ENCODE measurements around the gene TRIM40. TPM values are rescaled to one million over a fixed set of nuclear protein-coding genes. Genes with fewer than 3 reads are reported as not detected.

The TRIM40 gene
- total and polyA plus RNA-seq, 9 donors = not detected

DNA sequence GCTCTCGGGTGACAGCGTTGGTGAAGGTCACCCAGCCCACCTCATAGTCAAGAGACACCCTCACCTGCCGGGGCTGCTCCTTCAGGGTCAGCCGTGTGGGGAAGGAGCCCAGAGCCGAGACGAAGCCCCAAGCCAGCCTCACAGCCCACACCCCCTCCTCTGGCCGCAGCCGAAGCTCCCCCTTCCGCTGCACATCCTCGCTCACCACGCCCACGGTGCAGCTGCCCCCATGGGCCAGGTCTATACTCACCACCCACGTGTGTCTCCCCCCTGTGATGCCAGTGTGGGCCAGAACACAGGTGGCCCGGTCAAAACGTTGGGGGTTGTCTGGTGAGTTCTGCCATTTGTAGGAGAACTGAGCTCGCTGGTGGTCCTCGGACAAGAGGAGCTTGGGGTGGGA is 18.1 kb downstream of the TRIM40 start:
- TF ChIP-seq POLR2A (IDR thresholded peaks at IDR 0.05) = no peak
- TF ChIP-seq, protein P1, sequence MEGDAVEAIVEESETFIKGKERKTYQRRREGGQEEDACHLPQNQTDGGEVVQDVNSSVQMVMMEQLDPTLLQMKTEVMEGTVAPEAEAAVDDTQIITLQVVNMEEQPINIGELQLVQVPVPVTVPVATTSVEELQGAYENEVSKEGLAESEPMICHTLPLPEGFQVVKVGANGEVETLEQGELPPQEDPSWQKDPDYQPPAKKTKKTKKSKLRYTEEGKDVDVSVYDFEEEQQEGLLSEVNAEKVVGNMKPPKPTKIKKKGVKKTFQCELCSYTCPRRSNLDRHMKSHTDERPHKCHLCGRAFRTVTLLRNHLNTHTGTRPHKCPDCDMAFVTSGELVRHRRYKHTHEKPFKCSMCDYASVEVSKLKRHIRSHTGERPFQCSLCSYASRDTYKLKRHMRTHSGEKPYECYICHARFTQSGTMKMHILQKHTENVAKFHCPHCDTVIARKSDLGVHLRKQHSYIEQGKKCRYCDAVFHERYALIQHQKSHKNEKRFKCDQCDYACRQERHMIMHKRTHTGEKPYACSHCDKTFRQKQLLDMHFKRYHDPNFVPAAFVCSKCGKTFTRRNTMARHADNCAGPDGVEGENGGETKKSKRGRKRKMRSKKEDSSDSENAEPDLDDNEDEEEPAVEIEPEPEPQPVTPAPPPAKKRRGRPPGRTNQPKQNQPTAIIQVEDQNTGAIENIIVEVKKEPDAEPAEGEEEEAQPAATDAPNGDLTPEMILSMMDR (IDR thresholded peaks at IDR 0.05) = no peak
- TF ChIP-seq EP300 (IDR thresholded peaks at IDR 0.05) = no peak
- Histone ChIP-seq H3K27ac (no peak overlapping the region), H3K27me3 (no peaks in the 10 kb centered on the region), H3K4me3 (no peak overlapping the region), H3K9me3 (no peaks in the 10 kb centered on the region), H3K36me3 (no peaks in the 10 kb centered on the region), H3K4me1 (ENCODE audit: insufficient read depth) (no peaks in the 10 kb centered on the region)
- 61 to 81% (median 72%) methylated on average over 17 of the region's 17 CpGs for WGBS, 3 donors
- intact Hi-C loops (cut with DNase I) = no loop called here
- no peak for DNase-seq

DNA sequence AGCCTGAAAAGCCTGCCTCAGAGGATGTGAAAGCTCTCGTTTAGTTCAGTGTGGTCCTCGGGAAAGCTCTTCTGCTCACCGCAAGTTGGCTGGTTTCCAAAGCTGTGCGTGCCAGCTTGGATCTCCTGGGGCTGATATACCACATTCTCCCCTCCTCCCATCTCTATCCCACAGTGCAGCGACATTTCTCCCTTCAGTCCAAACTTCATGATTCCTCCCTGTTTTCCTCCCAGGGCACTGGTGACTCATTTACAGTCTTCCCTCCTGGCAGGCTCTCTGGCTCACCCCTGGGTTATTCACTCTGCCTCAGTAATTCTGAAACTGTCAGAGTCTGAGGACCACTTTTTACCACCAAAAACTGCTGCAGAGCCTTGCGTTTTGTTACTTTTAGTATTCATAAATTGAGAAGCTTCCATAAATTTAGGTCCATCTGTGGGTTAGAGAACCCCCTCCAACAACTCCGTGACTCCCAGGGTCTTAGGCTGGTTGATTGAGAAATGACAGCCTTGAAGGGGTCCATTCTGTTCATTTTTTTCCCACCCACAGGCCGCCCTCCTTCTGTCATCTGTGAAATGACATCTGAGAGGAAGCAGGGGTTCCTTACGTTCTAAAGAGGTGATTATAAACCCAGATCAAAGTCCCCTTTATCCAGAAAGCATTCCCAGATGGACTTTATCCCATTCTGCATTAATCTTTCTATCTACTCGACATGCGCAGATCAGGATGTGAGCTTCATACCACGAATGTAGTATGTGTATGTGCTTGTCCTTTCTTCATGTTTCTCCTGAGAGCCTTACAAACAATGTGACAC is 19.0 kb downstream of the TRIM40 start:
- no peaks in the 10 kb centered on the region for H3K9me3 ChIP-seq
- intact Hi-C loops (cut with DNase I) = no loop called here
- TF ChIP-seq POLR2A (IDR thresholded peaks at IDR 0.05) (no peak), EP300 (IDR thresholded peaks at IDR 0.05) (no peak)
- TF ChIP-seq, protein P1 (IDR thresholded peaks at IDR 0.05) = no peak
- H3K4me1 ChIP-seq (ENCODE audit: insufficient read depth) = no peaks in the 10 kb centered on the region
- DNase-seq = no peak
- no peak overlapping the region for H3K27ac ChIP-seq
- H3K36me3 ChIP-seq = no peaks in the 10 kb centered on the region
- no peaks in the 10 kb centered on the region for H3K27me3 ChIP-seq
- WGBS, 3 donors = 36 to 63% (median 60%) methylated on average over 12 of the region's 12 CpGs
- H3K4me3 ChIP-seq = no peak overlapping the region

DNA sequence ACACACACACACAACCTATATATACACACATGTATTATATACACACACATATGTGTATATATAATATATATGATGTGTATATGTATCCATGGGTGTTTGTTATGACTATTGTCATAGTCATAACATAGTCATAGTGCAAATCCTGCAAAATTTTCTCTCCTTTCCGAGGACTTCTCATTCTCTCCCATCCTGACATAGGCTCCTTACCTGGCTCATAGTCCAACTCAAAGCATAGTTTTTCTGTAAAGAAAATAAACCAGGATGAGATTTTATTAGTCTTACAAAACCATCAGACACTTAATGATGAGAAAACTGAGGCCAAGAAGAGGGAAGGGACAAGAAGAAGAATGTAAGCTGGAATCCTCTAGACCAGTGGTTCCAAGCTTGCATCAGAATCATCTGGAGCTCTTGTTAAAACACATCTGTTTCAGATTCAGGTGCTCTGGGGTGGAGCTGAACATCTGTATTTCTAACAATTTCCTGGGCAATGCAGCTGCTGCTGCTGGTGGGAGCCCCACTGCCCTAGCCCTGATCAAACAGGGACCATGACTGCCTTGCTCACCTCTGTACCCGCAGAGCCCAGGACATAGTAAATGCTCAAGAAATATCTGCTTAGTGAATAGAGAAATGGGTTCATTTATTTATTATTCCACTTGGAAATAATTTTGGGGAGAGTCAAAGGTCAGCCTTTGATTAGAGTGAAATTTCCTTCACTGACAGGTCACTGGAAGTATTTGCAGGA is 19.8 kb downstream of the TRIM40 start:
- H3K9me3 ChIP-seq = no peaks in the 10 kb centered on the region
- intact Hi-C loops (cut with DNase I) = no loop called here
- no peaks in the 10 kb centered on the region for H3K27me3 ChIP-seq
- TF ChIP-seq, protein P1 (IDR thresholded peaks at IDR 0.05) = no peak
- TF ChIP-seq POLR2A (IDR thresholded peaks at IDR 0.05) (no peak), EP300 (IDR thresholded peaks at IDR 0.05) (no peak)
- no peak overlapping the region for H3K4me3 ChIP-seq
- DNase-seq = no peak
- no peak overlapping the region for H3K27ac ChIP-seq
- H3K36me3 ChIP-seq = no peaks in the 10 kb centered on the region
- 73 to 93% (median 82%) methylated on average over 2 of the region's 2 CpGs for WGBS, 3 donors
- H3K4me1 ChIP-seq (ENCODE audit: insufficient read depth) = no peaks in the 10 kb centered on the region

DNA sequence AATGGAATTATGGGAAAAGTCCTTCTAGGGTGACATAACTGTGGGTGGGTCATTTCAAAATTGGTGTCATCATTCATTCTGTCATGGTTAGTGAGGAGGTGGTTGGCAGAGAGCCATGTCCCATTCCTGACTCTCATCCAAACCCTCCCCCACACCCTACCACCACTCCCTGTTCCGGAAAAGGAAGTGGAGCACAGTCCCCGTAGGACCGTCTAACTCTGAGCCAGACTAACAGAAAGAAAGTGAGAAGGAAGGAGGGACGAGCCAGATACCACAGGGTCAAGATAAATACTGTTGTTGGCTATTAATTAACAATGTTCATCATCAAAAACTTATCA is 20.3 kb downstream of the TRIM40 start:
- no peaks in the 10 kb centered on the region for H3K4me1 ChIP-seq (ENCODE audit: insufficient read depth)
- no peak overlapping the region for H3K27ac ChIP-seq
- H3K4me3 ChIP-seq = no peak overlapping the region
- no peak for DNase-seq
- H3K9me3 ChIP-seq = no peaks in the 10 kb centered on the region
- H3K36me3 ChIP-seq = no peaks in the 10 kb centered on the region
- TF ChIP-seq POLR2A (IDR thresholded peaks at IDR 0.05) = no peak
- TF ChIP-seq, protein P1 (IDR thresholded peaks at IDR 0.05) = no peak
- TF ChIP-seq EP300 (IDR thresholded peaks at IDR 0.05) = no peak
- intact Hi-C loops (cut with DNase I) = no loop called here
- 1 to 6% (median 5%) methylated on average over 4 of the region's 4 CpGs for WGBS, 3 donors
- H3K27me3 ChIP-seq = no peaks in the 10 kb centered on the region
